ENCODE results near the gene UNC45A. TPM values are rescaled to one million over a fixed set of nuclear protein-coding genes. Genes with fewer than 3 reads are reported as not detected.
A peak's percentile ranks its signal among the peaks of the same experiment; 100 is the strongest.
"Not testable (repeated sequence)": the region's sequence is repeated elsewhere in the genome, so short reads cannot be mapped to it uniquely, and the experiment has no call there.

UNC45A gene
- total RNA-seq, 1 donor from 2014 or later: 24.4 TPM

- ATAC-seq: peak; percentile 62
- DNase-seq: peak; percentile 82
These were observed 32.0 kb upstream of the UNC45A start, which contains the start of gene MAN2A2 for GRCh38 chr15:90902840-90903732. TSS of gene MAN2A2 (plus strand) at chr15:90903302. CDS start at chr15:90904208, 906 bp downstream.

GRCh38 chr15:90903733-90904536 is 31.1 kb upstream of the UNC45A start:
- DNase-seq (peak; percentile 35), ATAC-seq (peak; percentile 21)
- intact Hi-C loops (cut with micrococcal nuclease): no loop called here

More at GRCh38 chr15:90902840-90903732, 32.0 kb upstream of the UNC45A start, which contains the start of gene MAN2A2:
- intact Hi-C loops (cut with micrococcal nuclease): no loop called here

GRCh38 chr15:90904746-90905145 is 30.3 kb upstream of the UNC45A start:
- intact Hi-C loops (cut with micrococcal nuclease): no loop called here

GRCh38 chr15:90905306-90906180 is 29.5 kb upstream of the UNC45A start:
- peak; percentile 31 for DNase-seq
- no peak for ATAC-seq
- intact Hi-C loops (cut with micrococcal nuclease): no loop called here

More at GRCh38 chr15:90904746-90905145, 30.3 kb upstream of the UNC45A start:
- DNase-seq: peak; percentile 12
- ATAC-seq: no peak

- intact Hi-C loops (cut with micrococcal nuclease): no loop called here
- DNase-seq: peak; percentile 27
- no peak for ATAC-seq
These were observed 28.8 kb upstream of the UNC45A start for GRCh38 chr15:90906181-90906849.

- intact Hi-C loops (cut with micrococcal nuclease): no loop called here
- DNase-seq (peak; percentile 35), ATAC-seq (no peak)
These were observed 27.9 kb upstream of the UNC45A start for GRCh38 chr15:90907051-90907660.

GRCh38 chr15:90907838-90908507 is 27.1 kb upstream of the UNC45A start:
- ATAC-seq (peak; percentile 53), DNase-seq (peak; percentile 45)

GRCh38 chr15:90909449-90909848 is 25.6 kb upstream of the UNC45A start:
- intact Hi-C loops (cut with micrococcal nuclease); ATAC-seq: not testable (repeated sequence)
- DNase-seq: peak; percentile 29

More at GRCh38 chr15:90907838-90908507, 27.1 kb upstream of the UNC45A start:
- intact Hi-C loops (cut with micrococcal nuclease): no loop called here

- no peak for ATAC-seq
- intact Hi-C loops (cut with micrococcal nuclease): no loop called here
- DNase-seq: peak; percentile 5
These were observed 25.1 kb upstream of the UNC45A start for GRCh38 chr15:90909976-90910375.

- peak; percentile 21 for DNase-seq
- intact Hi-C loops (cut with micrococcal nuclease): no loop called here
- no peak for ATAC-seq
These were observed 24.4 kb upstream of the UNC45A start for GRCh38 chr15:90910441-90911301.

- peak; percentile 23 for DNase-seq
- intact Hi-C loops (cut with micrococcal nuclease): no loop called here
- no peak for ATAC-seq
These were observed 23.8 kb upstream of the UNC45A start for GRCh38 chr15:90911302-90911623.

GRCh38 chr15:90911906-90912769 is 22.9 kb upstream of the UNC45A start:
- DNase-seq: peak; percentile 30
- intact Hi-C loops (cut with micrococcal nuclease): no loop called here

GRCh38 chr15:90912770-90913075 is 22.4 kb upstream of the UNC45A start:
- DNase-seq (peak; percentile 19), ATAC-seq (no peak)
- intact Hi-C loops (cut with micrococcal nuclease): no loop called here

More at GRCh38 chr15:90911906-90912769, 22.9 kb upstream of the UNC45A start:
- ATAC-seq: no peak

- no peak for ATAC-seq
- DNase-seq: peak; percentile 11
- intact Hi-C loops (cut with micrococcal nuclease): no loop called here
These were observed 21.6 kb upstream of the UNC45A start for GRCh38 chr15:90913398-90913944.

- peak; percentile 26 for DNase-seq
- intact Hi-C loops (cut with micrococcal nuclease): no loop called here
- ATAC-seq: no peak
These were observed 20.6 kb upstream of the UNC45A start for GRCh38 chr15:90914305-90915080.
